Measurements from ENCODE around the gene ZNF224.

ZNF224 gene

GRCh38 chr19:44131955-44132354 lies 37.8 kb downstream of the ZNF224 start:
- Histone ChIP-seq H3K4me3 (ENCODE audit: insufficient read depth, low read depth, low read length, poor library complexity, severe bottlenecking) (no peak overlapping the region), H3K36me3 (ENCODE audit: control insufficient read depth, insufficient read depth, low read length) (peaks cover 35% of the 10 kb centered on the region), H3K9me3 (ENCODE audit: control insufficient read depth, low read length) (peaks cover 17% of the 10 kb centered on the region), H3K27me3 (replicated peaks; ENCODE audit: control insufficient read depth, insufficient read depth, low read length, poor library complexity, severe bottlenecking) (no peaks in the 10 kb centered on the region), H3K27ac (ENCODE audit: insufficient read depth, low read length, poor library complexity, severe bottlenecking) (no peak overlapping the region), H3K4me1 (ENCODE audit: control insufficient read depth, insufficient read depth, low read length, poor library complexity, severe bottlenecking) (no peaks in the 10 kb centered on the region)
- no peak for DNase-seq

GRCh38 chr19:44141191-44142058 lies 47.3 kb downstream of the ZNF224 start, which contains the start of gene ZNF234:
TSS of gene ZNF234 (plus strand) at chr19:44141554. CDS start at chr19:44144633, 3,079 bp downstream.
- H3K27me3 ChIP-seq (replicated peaks; ENCODE audit: control insufficient read depth, insufficient read depth, low read length, poor library complexity, severe bottlenecking), result no peaks in the 10 kb centered on the region
- H3K4me3 ChIP-seq (ENCODE audit: insufficient read depth, low read depth, low read length, poor library complexity, severe bottlenecking), result peak within 1 kb of the TSS; percentile 96
- no peak within 1 kb of the TSS for H3K27ac ChIP-seq (ENCODE audit: insufficient read depth, low read length, poor library complexity, severe bottlenecking)
- DNase-seq, result peak; percentile 42 to 55 (median 52)
- H3K4me1 ChIP-seq (ENCODE audit: control insufficient read depth, insufficient read depth, low read length, poor library complexity, severe bottlenecking), result peaks cover 8% of the 10 kb centered on the region
- H3K36me3 ChIP-seq (ENCODE audit: control insufficient read depth, insufficient read depth, low read length), result peaks cover 11% of the 10 kb centered on the region
- H3K9me3 ChIP-seq (ENCODE audit: control insufficient read depth, low read length), result no peaks in the 10 kb centered on the region

- peak overlapping the region; percentile 96 for H3K4me3 ChIP-seq (ENCODE audit: insufficient read depth, low read depth, low read length, poor library complexity, severe bottlenecking)
- DNase-seq, result no peak
- H3K27me3 ChIP-seq (replicated peaks; ENCODE audit: control insufficient read depth, insufficient read depth, low read length, poor library complexity, severe bottlenecking), result no peaks in the 10 kb centered on the region
- H3K27ac ChIP-seq (ENCODE audit: insufficient read depth, low read length, poor library complexity, severe bottlenecking), result no peak overlapping the region
- H3K4me1 ChIP-seq (ENCODE audit: control insufficient read depth, insufficient read depth, low read length, poor library complexity, severe bottlenecking), result peaks cover 8% of the 10 kb centered on the region
- no peaks in the 10 kb centered on the region for H3K9me3 ChIP-seq (ENCODE audit: control insufficient read depth, low read length)
- H3K36me3 ChIP-seq (ENCODE audit: control insufficient read depth, insufficient read depth, low read length), result peaks cover 11% of the 10 kb centered on the region
Observed at GRCh38 chr19:44142059-44142433, 47.9 kb downstream of the ZNF224 start.

GRCh38 chr19:44149776-44150175 lies 55.6 kb downstream of the ZNF224 start:
- H3K36me3 ChIP-seq (ENCODE audit: control insufficient read depth, insufficient read depth, low read length), result peaks cover 67% of the 10 kb centered on the region
- H3K27me3 ChIP-seq (replicated peaks; ENCODE audit: control insufficient read depth, insufficient read depth, low read length, poor library complexity, severe bottlenecking), result no peaks in the 10 kb centered on the region
- H3K27ac ChIP-seq (ENCODE audit: insufficient read depth, low read length, poor library complexity, severe bottlenecking), result no peak overlapping the region
- no peak for DNase-seq
- H3K4me3 ChIP-seq (ENCODE audit: insufficient read depth, low read depth, low read length, poor library complexity, severe bottlenecking), result no peak overlapping the region
- no peaks in the 10 kb centered on the region for H3K4me1 ChIP-seq (ENCODE audit: control insufficient read depth, insufficient read depth, low read length, poor library complexity, severe bottlenecking)
- H3K9me3 ChIP-seq (ENCODE audit: control insufficient read depth, low read length), result no peaks in the 10 kb centered on the region

GRCh38 chr19:44151491-44151890 lies 57.3 kb downstream of the ZNF224 start:
- no peaks in the 10 kb centered on the region for H3K4me1 ChIP-seq (ENCODE audit: control insufficient read depth, insufficient read depth, low read length, poor library complexity, severe bottlenecking)
- no peaks in the 10 kb centered on the region for H3K27me3 ChIP-seq (replicated peaks; ENCODE audit: control insufficient read depth, insufficient read depth, low read length, poor library complexity, severe bottlenecking)
- H3K9me3 ChIP-seq (ENCODE audit: control insufficient read depth, low read length), result peaks cover 7% of the 10 kb centered on the region
- H3K4me3 ChIP-seq (ENCODE audit: insufficient read depth, low read depth, low read length, poor library complexity, severe bottlenecking), result no peak overlapping the region
- DNase-seq, result no peak
- peaks cover 67% of the 10 kb centered on the region for H3K36me3 ChIP-seq (ENCODE audit: control insufficient read depth, insufficient read depth, low read length)
- no peak overlapping the region for H3K27ac ChIP-seq (ENCODE audit: insufficient read depth, low read length, poor library complexity, severe bottlenecking)

- Histone ChIP-seq H3K27me3 (replicated peaks; ENCODE audit: control insufficient read depth, insufficient read depth, low read length, poor library complexity, severe bottlenecking) (no peaks in the 10 kb centered on the region), H3K9me3 (ENCODE audit: control insufficient read depth, low read length) (peaks cover 24% of the 10 kb centered on the region), H3K36me3 (ENCODE audit: control insufficient read depth, insufficient read depth, low read length) (peaks cover 40% of the 10 kb centered on the region), H3K4me1 (ENCODE audit: control insufficient read depth, insufficient read depth, low read length, poor library complexity, severe bottlenecking) (no peaks in the 10 kb centered on the region), H3K4me3 (ENCODE audit: insufficient read depth, low read depth, low read length, poor library complexity, severe bottlenecking) (no peak overlapping the region), H3K27ac (ENCODE audit: insufficient read depth, low read length, poor library complexity, severe bottlenecking) (no peak overlapping the region)
- DNase-seq, result no peak
Observed at GRCh38 chr19:44156475-44156874, 62.3 kb downstream of the ZNF224 start.
